Measurements from ENCODE around the gene HPS4. TPM values are rescaled to one million over a fixed set of nuclear protein-coding genes. Genes with fewer than 3 reads are reported as not detected.
A peak's percentile ranks its signal among the peaks of the same experiment; 100 is the strongest.

Gene HPS4
- total and polyA plus RNA-seq, 10 of the 15 experiments (the other 5 are each of a cell fraction or from before 2014, with no cell fraction given) = 11.7 to 36.7 (median 30.8) TPM

- TF ChIP-seq SPI1 (IDR thresholded peaks at IDR 0.05; ENCODE audit: borderline replicate concordance, insufficient read depth, low read depth, low read length) (peak; percentile 77), MLLT1 (IDR thresholded peaks at IDR 0.05) (no peak), JUND (IDR thresholded peaks at IDR 0.05; ENCODE audit: low read depth, low read length) (peak; percentile 71; the same call in 1 of the 2 replicates), BHLHE40 (IDR thresholded peaks at IDR 0.05; ENCODE audit: borderline replicate concordance in 1 of 2, low read depth in 2 of 2, low read length in 1 of 2) (peak; percentile 43 to 47; a peak in 2 of 4 replicates), MXI1 (IDR thresholded peaks at IDR 0.05; ENCODE audit: low read depth, low read length) (peak; percentile 46; the same call in 1 of the 2 replicates), HDGF (IDR thresholded peaks at IDR 0.05) (no peak), CREB1 (IDR thresholded peaks at IDR 0.05; ENCODE audit: low read depth) (peak; percentile 52; the same call in 1 of the 2 replicates), PAX8 (IDR thresholded peaks at IDR 0.05) (no peak), E4F1 (IDR thresholded peaks at IDR 0.05; ENCODE audit: borderline replicate concordance, partially characterized antibody) (no peak), ATF3 (IDR thresholded peaks at IDR 0.05; ENCODE audit: borderline replicate concordance, extremely low read depth, low read depth, low read length) (no peak), CHD1 (IDR thresholded peaks at IDR 0.05; ENCODE audit: low read depth, low read length) (0 out of 2 replicates have a peak, but pooled peaks have one; percentile 79), NR2F1 (conservative IDR thresholded peaks at IDR 0.05) (peak; percentile 88), FOXK2 (IDR thresholded peaks at IDR 0.05) (peak; percentile 42; the same call in 1 of the 2 replicates), POLR2A (IDR thresholded peaks at IDR 0.05; ENCODE audit: low read depth, low read length) (no peak), CTCF (IDR thresholded peaks at IDR 0.05 in 2 of 3, conservative IDR thresholded peaks at IDR 0.05 in 1 of 3; ENCODE audit: control insufficient read depth in 2 of 3, extremely low read depth in 1 of 3, insufficient read depth in 1 of 3, low read depth in 3 of 3, low read length in 3 of 3) (no peak), ATF7 (IDR thresholded peaks at IDR 0.05; ENCODE audit: low read depth) (peak; percentile 92), RUNX3 (IDR thresholded peaks at IDR 0.05; ENCODE audit: low read length) (peak; percentile 81), ZNF687 (IDR thresholded peaks at IDR 0.05) (no peak), BACH1 (IDR thresholded peaks at IDR 0.05; ENCODE audit: borderline replicate concordance) (no peak)
Observed at GRCh38 chr22:26432619-26433311, 50.8 kb downstream of the HPS4 start (continued).

Measured in GM12878 (cell line).